Ovary (tissue), 9 donors: ENCODE data around the gene SSB. TPM values are rescaled to one million over a fixed set of nuclear protein-coding genes. Genes with fewer than 3 reads are reported as not detected.

ENCODE experiments used
- DNase-seq, 5 donors: peaks; one replicate each; pipeline ENCODE4 v3.0.0-alpha.2; 2019 to 2020
- H3K27ac ChIP-seq, 2 donors: fragments of 200-600 bp; one replicate each; pipeline versions ENCODE4 v1.5.1 to v1.8.0; 2019 to 2022
- H3K27me3 ChIP-seq: fragments of 200-600 bp; one replicate; pipeline ENCODE4 v1.8.0; 2022
- H3K36me3 ChIP-seq: fragments of 200-600 bp; sonication (generic); one replicate; pipeline ENCODE4 v1.5.1; 2019
- H3K4me1 ChIP-seq: one replicate; pipeline ENCODE4 v1.8.1; 2013; ENCODE audit warnings: mild to moderate bottlenecking, moderate library complexity; ENCODE audit not compliant: insufficient read depth
- H3K4me3 ChIP-seq: fragments of 200-600 bp; sonication (generic); one replicate; pipeline ENCODE4 v1.5.1; 2017
- H3K9me3 ChIP-seq, 2 donors: fragments of 200-600 bp in 1 of 2; sonication (generic) in 1 of 2; one replicate each; pipeline versions ENCODE4 v1.5.1 to v1.8.1; 2013 to 2019; ENCODE audit warnings: mild to moderate bottlenecking in 1 of 2, moderate library complexity in 1 of 2
- EP300 ChIP-seq: sonication (generic); formaldehyde crosslinking; IDR thresholded peaks from one replicate; pipeline ENCODE4 v1.6.1; 2017; ENCODE audit warnings: antibody characterized with exemption
- POLR2A ChIP-seq: fragments of 450-650 bp; IDR thresholded peaks from one replicate; pipeline ENCODE4 v1.6.1; 2017; ENCODE audit warnings: antibody characterized with exemption, mild to moderate bottlenecking, moderate library complexity
- WGBS, 3 donors: extraction: QIAGEN DNeasy Blood & Tissue Kit in 1 of 3; methylation state at CpG; one replicate each; pipeline versions ENCODE4 v1.1.5 to v1.1.7; 2013 to 2017; 5-methylcytosine and 5-hydroxymethylcytosine counted together
- intact Hi-C, 4 donors: fragments of 100-400 bp; cut with DNase I; formaldehyde crosslinking; loops; one replicate each; pipeline versions ENCODE4 v1.11.0 to v1.15.1; 2022 to 2023
- polyA plus RNA-seq, 2 donors: library from polyadenylated mRNA; stranded (reverse); fragments of 200-250 nt in 1 of 2; fragments of 350-450 nt in 1 of 2; fragmentation: Illumina TruSeq in 1 of 2; extraction: RNeasy Lipid Tissue Mini Kit (QIAGEN cat#74804) in 1 of 2; gene quantifications; one replicate each; pipeline ENCODE4 v1.2.3, GENCODE V29; 2013 to 2014
- total RNA-seq, 7 donors: library from RNA; depleted of rRNA in 2 of 7; stranded (reverse); fragments of >200 nt in 2 of 7; fragmentation: NEBNext Ultra II Directional in 3 of 7; extraction: Animal tissue kit (Norgen Biotek cat#: 25700) in 3 of 7; gene quantifications; one replicate each; pipeline versions ENCODE4 v1.1.0 to v1.2.4, GENCODE V29; 2016 to 2023
- TF ChIP-seq, protein P1 (sequence below), 3 donors: fragments of 450-650 bp in 2 of 3; fragments of 200-600 bp in 1 of 3; IDR thresholded peaks; one replicate each; pipeline versions ENCODE4 v1.5.1 to v1.8.0; 2016 to 2022; ENCODE audit warnings: antibody characterized with exemption in 3 of 3, mild to moderate bottlenecking in 1 of 3
- donor health status: DM: no; HTN: no; CAD: no; lungs with moderate emphysema.
- donor health status: DM: no; HTN: no; CAD: no.
- donor health status: Bipolar disorder and iron deficiency.
- donor health status: DM: yes; HTN: yes; CAD: no.
- donor health status: DM: no; HTN: no; CAD: no.
- donor health status: DM: yes; HTN: yes; CAD: no.

SSB gene
- total and polyA plus RNA-seq, 9 donors: 50.1 to 103 (median 78.3) TPM

DNA sequence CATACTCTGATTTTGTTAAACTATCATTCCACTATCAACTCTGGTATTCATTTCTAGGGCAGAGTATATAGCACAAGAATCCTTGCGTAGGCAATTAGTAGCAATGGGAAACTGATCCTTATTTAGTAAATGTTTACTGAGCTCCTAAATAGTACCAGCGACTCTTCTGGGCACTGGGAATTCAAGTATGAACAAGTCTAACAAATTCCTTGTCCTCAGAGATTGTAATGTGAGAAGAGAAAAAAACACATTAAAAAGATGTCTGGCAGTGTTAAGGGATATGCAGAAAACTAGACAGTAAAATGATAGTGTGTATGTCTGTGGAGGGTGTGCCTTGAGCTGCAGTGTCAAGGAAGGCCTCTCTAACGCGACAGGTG is 25.3 kb downstream of the SSB start:
- no peak for TF ChIP-seq POLR2A
- TF ChIP-seq EP300: no peak
- TF ChIP-seq, protein P1, sequence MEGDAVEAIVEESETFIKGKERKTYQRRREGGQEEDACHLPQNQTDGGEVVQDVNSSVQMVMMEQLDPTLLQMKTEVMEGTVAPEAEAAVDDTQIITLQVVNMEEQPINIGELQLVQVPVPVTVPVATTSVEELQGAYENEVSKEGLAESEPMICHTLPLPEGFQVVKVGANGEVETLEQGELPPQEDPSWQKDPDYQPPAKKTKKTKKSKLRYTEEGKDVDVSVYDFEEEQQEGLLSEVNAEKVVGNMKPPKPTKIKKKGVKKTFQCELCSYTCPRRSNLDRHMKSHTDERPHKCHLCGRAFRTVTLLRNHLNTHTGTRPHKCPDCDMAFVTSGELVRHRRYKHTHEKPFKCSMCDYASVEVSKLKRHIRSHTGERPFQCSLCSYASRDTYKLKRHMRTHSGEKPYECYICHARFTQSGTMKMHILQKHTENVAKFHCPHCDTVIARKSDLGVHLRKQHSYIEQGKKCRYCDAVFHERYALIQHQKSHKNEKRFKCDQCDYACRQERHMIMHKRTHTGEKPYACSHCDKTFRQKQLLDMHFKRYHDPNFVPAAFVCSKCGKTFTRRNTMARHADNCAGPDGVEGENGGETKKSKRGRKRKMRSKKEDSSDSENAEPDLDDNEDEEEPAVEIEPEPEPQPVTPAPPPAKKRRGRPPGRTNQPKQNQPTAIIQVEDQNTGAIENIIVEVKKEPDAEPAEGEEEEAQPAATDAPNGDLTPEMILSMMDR (IDR thresholded peaks at IDR 0.05): no peak
- no peaks in the 10 kb centered on the region for H3K9me3 ChIP-seq
- H3K4me1 ChIP-seq: peaks cover 4% of the 10 kb centered on the region
- intact Hi-C loops: loop anchor here (2.0 to 10.0 kb wide), 3 partner anchors 91 to 105 kb away; no protein-coding TSS in a partner anchor
- H3K4me3 ChIP-seq: peak overlapping the region; percentile 81
- peak overlapping the region in 1 of 2 donors; percentile 60 for H3K27ac ChIP-seq
- H3K36me3 ChIP-seq: no peaks in the 10 kb centered on the region
- WGBS, 3 donors: 10 to 18% (median 18%) methylated on average over 4 of the region's 4 CpGs
- DNase-seq: no peak
- no peaks in the 10 kb centered on the region for H3K27me3 ChIP-seq

DNA sequence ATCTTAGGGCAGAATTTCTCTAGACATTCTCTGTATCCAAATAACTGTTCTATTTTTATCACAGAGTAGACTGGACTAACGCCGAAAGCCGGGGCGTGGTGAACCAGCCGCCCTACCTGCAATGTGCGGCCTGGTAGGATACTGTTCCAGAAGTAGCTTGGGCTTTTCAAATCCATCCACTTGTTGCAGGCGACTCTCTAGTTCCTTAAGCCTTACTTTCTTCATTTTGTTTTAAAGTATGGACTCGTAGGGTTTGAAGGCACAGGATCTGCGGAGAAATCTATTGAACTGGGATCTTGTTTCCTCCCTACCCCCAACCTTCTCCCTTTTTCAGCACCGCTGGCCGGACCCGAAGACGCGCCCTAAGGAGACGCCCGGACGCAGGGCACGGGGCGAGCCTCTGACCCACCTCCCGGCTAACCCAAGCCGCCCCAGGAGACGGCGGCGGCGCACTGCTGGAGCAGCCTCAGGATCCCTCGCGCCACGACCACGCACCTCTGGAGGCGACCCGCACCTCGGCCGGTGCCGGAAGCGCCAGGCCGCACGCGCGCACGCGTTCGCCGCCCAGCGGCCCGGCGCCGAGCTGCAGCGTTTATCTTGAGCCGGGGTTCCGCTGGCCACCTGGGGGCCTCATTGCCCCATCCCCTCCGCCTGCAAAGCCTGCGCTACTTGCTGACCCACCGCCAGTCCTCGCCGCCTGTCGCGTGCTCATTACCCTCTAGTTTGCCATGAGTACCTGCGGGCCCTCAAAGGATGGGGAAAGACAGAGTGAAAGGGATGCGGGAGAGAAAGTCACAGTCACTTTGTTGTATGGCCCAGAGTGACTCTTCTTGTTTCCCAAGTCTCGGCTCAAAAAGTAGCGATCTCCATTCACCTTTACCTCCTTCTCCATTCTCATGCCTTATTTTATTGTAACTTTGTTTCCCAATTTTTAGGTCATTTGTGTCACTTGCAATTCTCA is 26.0 kb downstream of the SSB start, which contains the start of gene METTL5:
TSS of gene METTL5 (minus strand) at position 533 of the 961 bp plus-strand sequence. CDS start at position 225, 308 bp downstream.
- H3K36me3 ChIP-seq: no peaks in the 10 kb centered on the region
- H3K27ac ChIP-seq: peak within 1 kb of the TSS; percentile 9 to 60
- peak; percentile 76 to 89 (median 82) for DNase-seq
- WGBS, 3 donors: 2 to 3% (median 2%) methylated on average over 60 to 61 of the region's 61 CpGs
- no peaks in the 10 kb centered on the region for H3K9me3 ChIP-seq
- H3K27me3 ChIP-seq: no peaks in the 10 kb centered on the region
- peaks cover 6% of the 10 kb centered on the region for H3K4me1 ChIP-seq
- TF ChIP-seq, protein P1 (IDR thresholded peaks at IDR 0.05): peak; percentile 76 to 96 (median 91)
- TF ChIP-seq POLR2A (peak; percentile 53), EP300 (no peak)
- H3K4me3 ChIP-seq: peak within 1 kb of the TSS; percentile 81
- intact Hi-C loops: loop anchor here (2.0 to 10.0 kb wide), 3 partner anchors 90 to 104 kb away; no protein-coding TSS in a partner anchor

GRCh38 chr2:169827272-169828140 is 28.8 kb downstream of the SSB start, which contains the start of gene UBR3:
Gene UBR3, plus strand, starts transcription at chr2:169827454. Its CDS starts 54 bp downstream, at chr2:169827508.
- 0% methylated on average over 92 to 104 of the region's 104 CpGs for WGBS, 3 donors

More at GRCh38 chr2:169827272-169828140, 28.8 kb downstream of the SSB start, which contains the start of gene UBR3:
- peak within 1 kb of the TSS; percentile 90 to 91 for H3K27ac ChIP-seq
- intact Hi-C loops: loop anchor here in 3 of 4 donors (10.0 kb wide), 2 partner anchors 87 to 97 kb away; no protein-coding TSS in a partner anchor
- no peaks in the 10 kb centered on the region for H3K9me3 ChIP-seq
- H3K4me1 ChIP-seq: peaks cover 6% of the 10 kb centered on the region
- H3K27me3 ChIP-seq: no peaks in the 10 kb centered on the region
- H3K36me3 ChIP-seq: no peaks in the 10 kb centered on the region
- peak within 1 kb of the TSS; percentile 75 for H3K4me3 ChIP-seq
- peak; percentile 93 to 97 (median 95) for DNase-seq
- TF ChIP-seq, protein P1 (IDR thresholded peaks at IDR 0.05): peak in 1 of 3 donors; percentile 29
- TF ChIP-seq POLR2A (peak; percentile 68), EP300 (no peak)
